Measurements from ENCODE around the gene WRNIP1.

WRNIP1 gene

DNA sequence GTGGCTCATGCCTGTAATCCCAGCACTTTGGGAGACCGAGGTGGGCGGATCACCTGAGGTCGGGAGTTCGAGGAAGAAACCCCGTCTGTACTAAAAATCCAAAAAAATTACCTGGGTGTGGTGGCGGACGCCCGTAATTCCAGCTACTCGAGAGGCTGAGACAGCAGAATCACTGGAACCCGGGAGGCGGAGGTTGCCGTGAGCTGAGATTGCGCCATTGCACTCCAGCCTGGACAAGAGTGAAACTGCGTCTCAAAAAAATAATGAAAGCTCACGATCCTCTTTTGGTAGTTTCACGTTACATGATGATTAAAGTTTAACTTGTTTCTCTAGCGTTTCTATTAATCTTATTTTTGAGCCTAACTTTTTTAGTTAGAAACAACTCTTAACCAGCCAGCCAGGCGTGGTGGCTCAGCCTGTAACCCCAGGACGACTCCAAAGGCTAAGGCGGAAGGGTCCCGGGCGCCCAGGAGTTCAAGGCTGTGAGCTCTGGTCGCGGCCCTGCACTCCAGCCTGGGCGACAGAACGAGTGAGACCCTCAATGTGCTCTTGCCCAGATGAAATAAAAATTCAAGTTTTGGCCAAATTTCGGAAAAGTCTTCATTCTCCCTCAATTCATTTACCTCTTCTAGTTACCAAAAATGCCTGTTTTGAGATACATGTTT, 1.2 kb upstream of the WRNIP1 start:
- Histone ChIP-seq H4K20me1 (ENCODE audit: low read depth, low read length) (peaks cover 19% of the 10 kb centered on the region), H3K27me3 (ENCODE audit: low read length) (no peaks in the 10 kb centered on the region), H3K9me2 (replicated peaks; ENCODE audit: insufficient read depth, low read length) (no peaks in the 10 kb centered on the region), H3K79me2 (ENCODE audit: insufficient read depth, low read length) (peaks cover 34% of the 10 kb centered on the region), H3K9ac (ENCODE audit: low read length) (peak overlapping the region; percentile 67), H3K9me3 (ENCODE audit: insufficient read depth, low read length) (no peaks in the 10 kb centered on the region), H3K27ac (ENCODE audit: low read depth, low read length) (peak overlapping the region; percentile 77), H3K4me3 (ENCODE audit: insufficient read depth, low read length, poor library complexity, severe bottlenecking) (peak overlapping the region; percentile 60), H2AFZ (ENCODE audit: low read depth, low read length, severe bottlenecking) (peak overlapping the region; percentile 92), H3F3A (ENCODE audit: insufficient read depth) (0 out of 2 replicates have a peak, but pooled peaks cover 5% of the 10 kb centered on the region), H3K4me2 (ENCODE audit: low read depth, low read length, poor library complexity, severe bottlenecking) (peak overlapping the region; percentile 85), H3K36me3 (ENCODE audit: low read length) (peaks cover 6% of the 10 kb centered on the region)
- no peak for TF ChIP-seq EZH2phosphoT487 (conservative IDR thresholded peaks at IDR 0.05; ENCODE audit: low read length)
- TF ChIP-seq, protein P1, sequence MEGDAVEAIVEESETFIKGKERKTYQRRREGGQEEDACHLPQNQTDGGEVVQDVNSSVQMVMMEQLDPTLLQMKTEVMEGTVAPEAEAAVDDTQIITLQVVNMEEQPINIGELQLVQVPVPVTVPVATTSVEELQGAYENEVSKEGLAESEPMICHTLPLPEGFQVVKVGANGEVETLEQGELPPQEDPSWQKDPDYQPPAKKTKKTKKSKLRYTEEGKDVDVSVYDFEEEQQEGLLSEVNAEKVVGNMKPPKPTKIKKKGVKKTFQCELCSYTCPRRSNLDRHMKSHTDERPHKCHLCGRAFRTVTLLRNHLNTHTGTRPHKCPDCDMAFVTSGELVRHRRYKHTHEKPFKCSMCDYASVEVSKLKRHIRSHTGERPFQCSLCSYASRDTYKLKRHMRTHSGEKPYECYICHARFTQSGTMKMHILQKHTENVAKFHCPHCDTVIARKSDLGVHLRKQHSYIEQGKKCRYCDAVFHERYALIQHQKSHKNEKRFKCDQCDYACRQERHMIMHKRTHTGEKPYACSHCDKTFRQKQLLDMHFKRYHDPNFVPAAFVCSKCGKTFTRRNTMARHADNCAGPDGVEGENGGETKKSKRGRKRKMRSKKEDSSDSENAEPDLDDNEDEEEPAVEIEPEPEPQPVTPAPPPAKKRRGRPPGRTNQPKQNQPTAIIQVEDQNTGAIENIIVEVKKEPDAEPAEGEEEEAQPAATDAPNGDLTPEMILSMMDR (IDR thresholded peaks at IDR 0.05; ENCODE audit: insufficient read depth, low read length, poor library complexity, severe bottlenecking): no peak

DNA sequence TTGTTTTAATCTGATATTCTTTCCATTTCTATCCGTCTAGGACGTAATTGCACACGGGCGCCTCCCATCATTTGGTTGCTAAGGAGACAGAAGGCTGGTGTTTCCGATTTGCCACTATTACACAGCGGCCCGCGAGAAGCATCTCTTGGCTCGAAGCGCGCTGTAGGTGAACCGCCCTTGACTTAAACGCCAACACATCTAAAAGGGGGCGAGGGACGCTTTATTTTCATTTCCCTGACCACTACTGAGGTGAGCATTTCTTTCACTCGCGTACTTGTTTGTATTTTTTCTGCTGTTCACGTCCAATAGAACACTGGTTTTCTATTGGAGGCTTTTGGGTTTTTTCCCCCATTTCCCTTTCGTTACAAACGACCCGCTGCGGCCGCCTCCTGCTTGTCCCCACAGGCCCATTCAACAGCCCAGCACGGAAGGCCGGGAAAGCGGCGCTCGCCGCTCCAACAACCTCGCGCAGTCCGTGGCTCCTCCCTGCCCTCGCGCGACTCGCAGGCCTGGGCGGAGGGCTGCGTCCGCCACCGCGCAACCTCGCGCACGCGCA, 505 bp upstream of the WRNIP1 start:
- no peaks in the 10 kb centered on the region for H3K9me2 ChIP-seq (replicated peaks; ENCODE audit: insufficient read depth, low read length)
- peak overlapping the region; percentile 92 for H2AFZ ChIP-seq (ENCODE audit: low read depth, low read length, severe bottlenecking)
- no peaks in the 10 kb centered on the region for H3K27me3 ChIP-seq (ENCODE audit: low read length)
- H3K36me3 ChIP-seq (ENCODE audit: low read length): peaks cover 12% of the 10 kb centered on the region
- H3K4me2 ChIP-seq (ENCODE audit: low read depth, low read length, poor library complexity, severe bottlenecking): peak overlapping the region; percentile 85
- peaks cover 41% of the 10 kb centered on the region for H3K79me2 ChIP-seq (ENCODE audit: insufficient read depth, low read length)
- peak overlapping the region; percentile 77 for H3K27ac ChIP-seq (ENCODE audit: low read depth, low read length)
- TF ChIP-seq, protein P1 (IDR thresholded peaks at IDR 0.05; ENCODE audit: insufficient read depth, low read length, poor library complexity, severe bottlenecking): no peak
- peak overlapping the region; percentile 60 for H3K4me3 ChIP-seq (ENCODE audit: insufficient read depth, low read length, poor library complexity, severe bottlenecking)
- H3K9ac ChIP-seq (ENCODE audit: low read length): peak overlapping the region; percentile 67
- H3F3A ChIP-seq (ENCODE audit: insufficient read depth): peaks cover 5% of the 10 kb centered on the region; the same call in 1 of the 2 replicates
- no peaks in the 10 kb centered on the region for H3K9me3 ChIP-seq (ENCODE audit: insufficient read depth, low read length)
- H4K20me1 ChIP-seq (ENCODE audit: low read depth, low read length): peaks cover 26% of the 10 kb centered on the region

DNA sequence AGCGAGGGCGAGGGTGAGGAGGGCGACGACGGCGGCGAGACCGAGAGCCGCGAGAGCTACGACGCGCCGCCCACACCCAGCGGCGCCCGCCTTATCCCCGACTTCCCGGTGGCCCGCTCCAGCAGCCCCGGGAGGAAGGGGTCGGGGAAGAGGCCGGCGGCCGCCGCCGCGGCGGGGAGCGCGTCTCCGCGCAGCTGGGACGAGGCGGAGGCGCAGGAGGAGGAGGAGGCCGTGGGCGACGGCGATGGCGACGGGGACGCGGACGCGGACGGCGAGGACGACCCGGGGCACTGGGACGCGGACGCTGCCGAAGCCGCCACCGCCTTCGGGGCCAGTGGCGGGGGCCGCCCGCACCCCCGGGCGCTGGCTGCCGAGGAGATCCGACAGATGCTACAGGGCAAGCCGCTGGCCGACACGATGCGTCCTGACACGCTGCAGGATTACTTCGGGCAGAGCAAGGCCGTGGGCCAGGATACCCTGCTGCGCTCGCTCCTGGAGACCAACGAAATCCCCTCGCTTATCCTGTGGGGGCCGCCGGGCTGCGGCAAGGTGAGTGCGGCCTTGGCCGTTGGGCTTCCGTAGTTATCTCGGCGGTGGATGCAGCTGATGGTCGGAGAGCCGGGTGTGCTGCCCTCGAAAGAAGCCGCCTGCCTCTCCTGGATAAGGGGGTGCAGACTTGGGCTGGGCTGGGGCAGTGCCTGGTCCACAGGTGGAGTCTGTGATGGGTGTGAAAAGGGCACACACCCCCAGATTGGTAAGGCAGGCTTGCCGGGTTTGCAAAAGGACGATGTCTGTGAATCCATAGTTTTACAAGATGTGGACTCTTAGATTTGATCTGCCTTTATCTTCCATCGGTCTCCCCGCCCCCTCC, 938 bp downstream of the WRNIP1 start:
- Histone ChIP-seq H3K4me3 (ENCODE audit: insufficient read depth, low read length, poor library complexity, severe bottlenecking) (peak overlapping the region; percentile 69), H3K4me2 (ENCODE audit: low read depth, low read length, poor library complexity, severe bottlenecking) (peak overlapping the region; percentile 88), H3K27ac (ENCODE audit: low read depth, low read length) (peak overlapping the region; percentile 81), H3F3A (ENCODE audit: insufficient read depth) (peaks cover 5% of the 10 kb centered on the region; the same call in 1 of the 2 replicates), H3K9ac (ENCODE audit: low read length) (peak overlapping the region; percentile 72), H3K9me3 (ENCODE audit: insufficient read depth, low read length) (no peaks in the 10 kb centered on the region), H2AFZ (ENCODE audit: low read depth, low read length, severe bottlenecking) (peak overlapping the region; percentile 39), H3K79me2 (ENCODE audit: insufficient read depth, low read length) (peaks cover 55% of the 10 kb centered on the region), H3K27me3 (ENCODE audit: low read length) (no peaks in the 10 kb centered on the region), H3K9me2 (replicated peaks; ENCODE audit: insufficient read depth, low read length) (no peaks in the 10 kb centered on the region), H3K36me3 (ENCODE audit: low read length) (peaks cover 26% of the 10 kb centered on the region), H4K20me1 (ENCODE audit: low read depth, low read length) (peaks cover 36% of the 10 kb centered on the region)
- TF ChIP-seq, protein P1 (IDR thresholded peaks at IDR 0.05; ENCODE audit: insufficient read depth, low read length, poor library complexity, severe bottlenecking): no peak
- no peak for TF ChIP-seq EZH2phosphoT487 (conservative IDR thresholded peaks at IDR 0.05; ENCODE audit: low read length)
